ENCODE results near the gene CCDC61. TPM values are rescaled to one million over a fixed set of nuclear protein-coding genes. Genes with fewer than 3 reads are reported as not detected.

Gene CCDC61
- total and polyA plus RNA-seq, 2 experiments from 2014 or later, result 5.8 to 8.8 TPM

DNA sequence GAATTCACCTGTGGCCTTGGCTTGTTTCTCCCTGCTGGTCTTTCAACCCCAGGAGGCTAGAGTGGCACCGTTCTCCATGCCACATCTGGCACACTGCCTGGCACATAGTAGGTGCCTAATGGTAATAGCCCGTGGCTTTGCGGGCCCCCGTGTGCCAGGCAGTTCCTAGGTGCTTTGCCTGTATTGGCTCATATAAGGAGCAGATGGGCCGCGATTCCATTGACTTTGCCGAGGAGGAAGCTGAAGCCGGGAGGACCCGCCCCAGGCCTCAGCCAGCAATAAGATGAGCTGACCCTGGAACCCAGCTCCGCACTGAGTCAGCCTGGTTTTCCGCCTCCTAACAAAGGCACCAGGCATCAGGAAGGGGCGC, 26.8 kb downstream of the CCDC61 start:
- H3K4me3 ChIP-seq, result no peak overlapping the region
- no peaks in the 10 kb centered on the region for H3K4me1 ChIP-seq (ENCODE audit: low read depth)
- no peaks in the 10 kb centered on the region for H3K9me3 ChIP-seq (ENCODE audit: low read depth)
- no peak for TF ChIP-seq CTCF (IDR thresholded peaks at IDR 0.05; ENCODE audit: low read depth, low read length)
- H3K36me3 ChIP-seq, result no peaks in the 10 kb centered on the region
- H3K27ac ChIP-seq, result no peak overlapping the region
- no peak for DNase-seq (ENCODE audit: low read depth in 1 of 2, low spot score in 1 of 2)
- H3K27me3 ChIP-seq, result no peaks in the 10 kb centered on the region

DNA sequence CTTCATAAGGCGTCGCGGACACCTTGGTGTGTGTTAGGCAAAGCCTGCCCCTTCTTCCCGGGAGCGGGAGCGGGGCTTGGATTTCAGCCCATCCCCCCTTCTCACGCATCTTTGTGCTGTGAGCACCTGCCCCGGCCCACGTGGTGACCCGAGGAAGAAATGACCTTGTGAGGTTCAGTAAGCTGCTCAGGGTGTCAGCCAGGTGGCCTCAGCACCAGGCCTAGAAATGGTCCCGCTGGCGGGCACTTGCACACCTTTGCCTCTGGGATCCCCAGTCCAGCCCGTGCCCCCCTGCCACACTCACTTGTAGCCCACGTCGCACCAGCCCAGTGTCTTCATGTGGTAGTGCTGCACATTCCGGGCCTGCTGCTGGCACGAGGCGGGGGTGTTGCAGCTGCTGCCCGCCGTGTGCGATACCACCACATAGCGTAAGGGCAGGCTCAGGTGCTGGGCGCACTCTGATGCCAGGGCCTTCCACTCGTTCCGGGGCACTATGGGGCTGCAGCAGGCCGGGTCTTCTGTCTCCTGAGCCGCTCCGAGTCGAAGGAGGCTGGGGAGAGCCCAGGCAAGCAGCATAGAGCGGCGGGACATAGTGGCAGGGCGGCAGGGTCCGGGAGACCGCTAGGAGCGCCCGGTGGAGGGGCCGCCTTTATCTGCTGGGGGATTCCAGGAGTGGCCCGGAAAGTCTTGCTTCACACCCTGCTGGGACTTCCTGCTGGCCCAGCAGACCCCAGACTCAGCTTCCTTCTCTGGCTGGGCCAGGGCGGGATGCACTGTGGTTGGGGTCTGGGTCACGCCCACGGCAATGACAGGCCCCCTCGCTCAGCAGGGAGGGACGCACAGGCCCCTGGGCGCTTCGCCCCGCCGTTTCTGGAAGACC, 27.4 kb downstream of the CCDC61 start, which contains the start of gene PGLYRP1:
TSS of gene PGLYRP1 (minus strand) at position 623 of the 880 bp plus-strand sequence. CDS start at position 591, 32 bp downstream.
- H3K4me3 ChIP-seq, result no peak within 1 kb of the TSS
- no peaks in the 10 kb centered on the region for H3K9me3 ChIP-seq (ENCODE audit: low read depth)
- DNase-seq (ENCODE audit: low read depth in 1 of 2, low spot score in 1 of 2), result no peak
- H3K27me3 ChIP-seq, result no peaks in the 10 kb centered on the region
- TF ChIP-seq CTCF (IDR thresholded peaks at IDR 0.05; ENCODE audit: low read depth, low read length), result no peak
- no peaks in the 10 kb centered on the region for H3K4me1 ChIP-seq (ENCODE audit: low read depth)
- H3K27ac ChIP-seq, result no peak within 1 kb of the TSS
- H3K36me3 ChIP-seq, result no peaks in the 10 kb centered on the region

GRCh38 chr19:46023311-46023779, 28.1 kb downstream of the CCDC61 start:
- no peaks in the 10 kb centered on the region for H3K4me1 ChIP-seq (ENCODE audit: low read depth)
- no peak for DNase-seq (ENCODE audit: low read depth in 1 of 2, low spot score in 1 of 2)
- no peaks in the 10 kb centered on the region for H3K27me3 ChIP-seq
- no peak for TF ChIP-seq CTCF (IDR thresholded peaks at IDR 0.05; ENCODE audit: low read depth, low read length)
- H3K9me3 ChIP-seq (ENCODE audit: low read depth), result no peaks in the 10 kb centered on the region
- no peak overlapping the region for H3K4me3 ChIP-seq
- no peak overlapping the region for H3K27ac ChIP-seq
- H3K36me3 ChIP-seq, result no peaks in the 10 kb centered on the region

DNA sequence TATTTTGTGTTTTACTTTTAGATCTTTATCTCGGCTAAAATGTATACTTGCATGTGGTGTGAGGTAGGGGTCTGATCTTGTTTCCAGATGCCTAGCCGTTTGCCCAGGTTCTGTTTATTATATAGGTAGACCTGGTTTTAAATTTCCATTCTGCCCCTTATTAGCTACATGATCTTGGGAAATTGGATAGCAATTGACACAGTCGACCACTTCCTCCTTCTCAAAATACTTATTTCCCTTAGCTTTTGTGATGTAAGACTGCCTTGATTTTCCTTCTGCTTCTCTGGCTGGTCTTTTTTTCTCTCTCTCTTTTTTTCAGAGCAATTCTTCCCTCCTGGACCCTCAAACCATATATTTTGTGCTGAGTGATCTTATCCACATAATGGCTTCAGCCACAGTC, 30.6 kb downstream of the CCDC61 start:
- H3K27me3 ChIP-seq, result no peaks in the 10 kb centered on the region
- no peak for TF ChIP-seq CTCF (IDR thresholded peaks at IDR 0.05; ENCODE audit: low read depth, low read length)

DNA sequence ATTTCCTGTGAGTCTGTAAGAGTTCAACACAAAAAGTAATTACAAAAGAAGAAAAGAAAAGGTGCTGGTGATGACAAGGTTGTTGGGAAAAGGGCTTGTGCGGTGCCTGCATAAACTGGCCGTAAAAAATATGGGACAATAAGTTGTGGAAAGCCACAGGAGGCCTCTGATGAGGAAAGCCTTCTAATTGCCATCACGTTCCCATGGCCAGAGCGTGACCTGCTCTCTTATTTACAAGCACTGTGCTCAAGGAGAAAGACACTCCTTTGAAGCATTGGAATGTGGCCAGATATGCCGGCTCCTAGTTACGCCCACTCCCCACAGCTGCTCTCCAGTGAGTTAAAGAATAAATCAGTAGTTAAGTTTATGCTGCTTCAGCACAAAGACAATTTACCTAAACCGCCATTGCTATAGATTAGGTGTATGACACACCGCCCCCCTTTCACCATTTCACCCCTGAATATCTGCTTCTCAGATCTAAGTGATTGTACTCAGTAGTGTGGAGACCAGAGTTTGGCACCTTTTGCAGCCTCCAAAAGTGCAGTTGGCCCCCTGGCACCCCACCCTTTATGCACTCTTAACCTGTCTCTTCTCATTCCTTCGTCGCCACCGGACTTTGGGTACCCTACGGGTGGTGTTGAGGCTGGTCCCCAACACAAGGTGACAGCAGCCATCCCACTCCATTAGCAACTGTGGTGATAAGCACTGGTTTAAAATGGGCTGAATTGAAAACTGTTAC, 35.7 kb downstream of the CCDC61 start:
- Histone ChIP-seq H3K4me3 (no peak overlapping the region), H3K36me3 (no peaks in the 10 kb centered on the region), H3K27ac (no peak overlapping the region), H3K4me1 (ENCODE audit: low read depth) (peaks cover 11% of the 10 kb centered on the region), H3K27me3 (no peaks in the 10 kb centered on the region), H3K9me3 (ENCODE audit: low read depth) (no peaks in the 10 kb centered on the region)
- TF ChIP-seq CTCF (IDR thresholded peaks at IDR 0.05; ENCODE audit: low read depth, low read length), result no peak
- DNase-seq (ENCODE audit: low read depth in 1 of 2, low spot score in 1 of 2), result peak in 1 of 2 donors; percentile 62

More for the DNA sequence above, 30.6 kb downstream of the CCDC61 start:
- Histone ChIP-seq H3K9me3 (ENCODE audit: low read depth) (no peaks in the 10 kb centered on the region), H3K27ac (no peak overlapping the region), H3K4me3 (no peak overlapping the region), H3K4me1 (ENCODE audit: low read depth) (peaks cover 5% of the 10 kb centered on the region), H3K36me3 (no peaks in the 10 kb centered on the region)
- DNase-seq (ENCODE audit: low read depth in 1 of 2, low spot score in 1 of 2), result no peak
